K562 (cell line): ENCODE measurements around the gene BOLA1. TPM values are rescaled to one million over a fixed set of nuclear protein-coding genes. Genes with fewer than 3 reads are reported as not detected.
A peak's percentile ranks its signal among the peaks of the same experiment; 100 is the strongest.

Source experiments
- ARID1B ChIP-seq: fragments of 450-650 bp; IDR thresholded peaks from 2 replicates; pipeline ENCODE4 v1.6.1; 2016; ENCODE audit warnings: antibody characterized with exemption, mild to moderate bottlenecking, inconsistent platforms
- ATF7 ChIP-seq: fragments of 450-650 bp; IDR thresholded peaks from 2 replicates; pipeline ENCODE4 v1.7.1; 2014; ENCODE audit warnings: mild to moderate bottlenecking, moderate library complexity
- CC2D1A ChIP-seq: fragments of 450-650 bp; IDR thresholded peaks from 2 replicates; pipeline ENCODE4 v1.6.1; 2017; ENCODE audit warnings: mild to moderate bottlenecking
- CCAR2 ChIP-seq: fragments of 200-400 bp; formaldehyde crosslinking; IDR thresholded peaks from 2 replicates; pipeline ENCODE4 v1.6.1; 2017; ENCODE audit warnings: mild to moderate bottlenecking, low read depth, low read length
- CREM ChIP-seq: IDR thresholded peaks from 2 replicates; pipeline ENCODE4 v1.6.1; 2014; ENCODE audit warnings: antibody characterized with exemption, low read depth
- JUND ChIP-seq, 2 experiments: IDR thresholded peaks; 2 replicates in 1 of 2; 3 replicates in 1 of 2; pipeline ENCODE4 v1.6.1; 2011; ENCODE audit warnings: borderline replicate concordance in 2 of 2, low read depth in 2 of 2, low read length in 2 of 2, improper control_type of control experiment in 1 of 2, missing biosample characterization in 1 of 2, missing genetic modification characterization in 1 of 2, missing genetic modification reagents in 1 of 2
- L3MBTL2 ChIP-seq: fragments of 450-650 bp; IDR thresholded peaks from 2 replicates; pipeline ENCODE4 v1.6.1; 2016; ENCODE audit warnings: mild to moderate bottlenecking, moderate library complexity
- MAFF ChIP-seq: IDR thresholded peaks from 2 replicates; pipeline ENCODE4 v1.6.1; 2012; ENCODE audit warnings: low read length, improper control_type of control experiment
- MAFK ChIP-seq: IDR thresholded peaks from 2 replicates; pipeline ENCODE4 v1.6.1; 2011; ENCODE audit warnings: low read length, improper control_type of control experiment
- NCOR1 ChIP-seq: fragments of 450-650 bp; IDR thresholded peaks from 2 replicates; pipeline ENCODE4 v1.6.1; 2016; ENCODE audit warnings: mild to moderate bottlenecking, moderate library complexity
- NELFE ChIP-seq: IDR thresholded peaks from 2 replicates; pipeline ENCODE4 v1.6.1; 2011; ENCODE audit warnings: mild to moderate bottlenecking; ENCODE audit not compliant: insufficient read depth, insufficient read length
- NFE2 ChIP-seq: IDR thresholded peaks from 2 replicates; pipeline ENCODE4 v1.6.1; 2014; ENCODE audit warnings: antibody characterized with exemption, low read depth
- NR2C2 ChIP-seq, 2 experiments: fragments of 200-800 bp in 1 of 2; sonication (Bioruptor generic) in 1 of 2; sonication (generic) in 1 of 2; formaldehyde crosslinking in 1 of 2; IDR thresholded peaks; 2 replicates each; pipeline versions ENCODE4 v1.6.1 to v1.8.0; 2016 to 2022; ENCODE audit warnings: mild to moderate bottlenecking in 1 of 2, missing compliant biosample characterization in 1 of 2, missing genetic modification characterization in 1 of 2, missing genetic modification reagents in 1 of 2
- SRSF7 ChIP-seq: fragments of 200-400 bp; formaldehyde crosslinking; optimal IDR thresholded peaks from 2 replicates; pipeline ENCODE3; 2017; ENCODE audit warnings: mild to moderate bottlenecking, low read depth, low read length
- polyA plus RNA-seq, 8 experiments: library from polyadenylated mRNA; depleted of rRNA in 4 of 8; stranded (reverse) in 5 of 8; unstranded in 3 of 8; fragments of >200 nt; fragmentation: Nextera tagmentation in 2 of 8; fragmentation: Illumina TruSeq in 1 of 8; extraction: Ambion mirVana in 2 of 8; extraction: Trizol in 1 of 8; gene quantifications; 2 replicates each; pipeline versions ENCODE4 v1.2.1 to v1.2.3, GENCODE V29; 2011 to 2014; ENCODE audit warnings: inconsistent platforms in 1 of 8, missing spikeins in 1 of 8
- total RNA-seq, 7 experiments: library from RNA; depleted of rRNA in 6 of 7; stranded (reverse); fragments of >200 nt in 6 of 7; fragmentation: Illumina TruSeq in 2 of 7; extraction: Trizol in 2 of 7; gene quantifications; 2 replicates each; pipeline versions ENCODE4 v1.2.1 to v1.2.3, GENCODE V29; 2011 to 2021; ENCODE audit warnings: low replicate concordance in 1 of 7
- TF ChIP-seq, protein P1 (sequence below): fragments of 450-650 bp; IDR thresholded peaks from 2 replicates; pipeline ENCODE4 v1.6.1; 2017; ENCODE audit warnings: mild to moderate bottlenecking, moderate library complexity
- TF ChIP-seq, protein P2 (sequence below): fragments of 450-650 bp; IDR thresholded peaks from 2 replicates; pipeline ENCODE4 v1.6.1; 2017; ENCODE audit warnings: antibody characterized with exemption

BOLA1 gene
- total and polyA plus RNA-seq, 9 of the 15 experiments (the other 6 are each of a cell fraction or from before 2014, with no cell fraction given) = 0.18 to 1.2 (median 0.40) TPM; not detected in 2

DNA sequence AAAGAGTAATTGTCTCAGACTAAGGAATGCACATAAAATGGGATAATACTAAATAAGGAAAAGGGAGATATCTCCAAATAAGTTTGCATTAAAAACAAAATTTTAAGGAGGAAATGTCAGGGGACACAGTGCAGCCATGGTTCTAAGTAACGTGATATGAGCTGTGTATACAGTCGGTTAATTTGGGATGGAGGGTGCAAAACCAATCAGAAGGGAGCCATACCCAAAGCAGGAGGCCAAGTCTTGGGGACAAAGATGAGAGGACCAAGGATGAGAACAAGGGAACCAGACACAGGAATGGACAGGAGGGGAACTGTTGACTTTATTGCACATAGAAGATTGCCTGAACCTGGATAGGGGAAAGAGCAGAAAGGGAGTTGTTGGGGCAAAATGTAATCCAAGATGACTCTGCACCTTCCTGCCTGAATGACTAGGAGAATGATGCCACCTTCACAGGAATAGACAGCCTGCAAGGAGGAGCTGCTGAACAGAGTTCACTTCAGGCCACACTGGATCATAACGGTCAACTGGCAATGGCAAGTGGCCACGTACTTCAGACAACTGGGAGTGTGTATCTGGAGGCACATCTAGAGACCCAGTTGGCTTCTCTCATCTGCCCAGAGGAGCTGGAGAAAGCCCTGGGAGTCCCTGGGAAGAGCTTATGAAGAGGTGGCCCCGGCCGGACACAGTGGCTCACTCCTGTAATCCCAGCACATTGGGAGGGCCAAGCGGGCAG lies 22.0 kb upstream of the BOLA1 start (continued):
- TF ChIP-seq JUND (IDR thresholded peaks at IDR 0.05; ENCODE audit: borderline replicate concordance, low read depth, low read length) (0 out of 2 replicates have a peak, but pooled peaks have one; percentile 25), JUND (tag; IDR thresholded peaks at IDR 0.05; ENCODE audit: borderline replicate concordance, low read depth, low read length) (peak; percentile 52; the same call in 1 of the 3 replicates), CREM (no peak), NCOR1 (no peak), NR2C2 (CRISPR knock-in tag; IDR thresholded peaks at IDR 0.05) (no peak), NR2C2 (tag; IDR thresholded peaks at IDR 0.05) (peak; percentile 24), L3MBTL2 (no peak), MAFF (peak; percentile 17), ATF7 (peak; percentile 19; the same call in 1 of the 2 replicates), NFE2 (peak; percentile 74), NELFE (no peak), CCAR2 (no peak), ARID1B (0 out of 2 replicates have a peak, but pooled peaks have one; percentile 16), MAFK (peak; percentile 66), SRSF7 (no peak), CC2D1A (peak; percentile 68; the same call in 1 of the 2 replicates)
- TF ChIP-seq, protein P1, sequence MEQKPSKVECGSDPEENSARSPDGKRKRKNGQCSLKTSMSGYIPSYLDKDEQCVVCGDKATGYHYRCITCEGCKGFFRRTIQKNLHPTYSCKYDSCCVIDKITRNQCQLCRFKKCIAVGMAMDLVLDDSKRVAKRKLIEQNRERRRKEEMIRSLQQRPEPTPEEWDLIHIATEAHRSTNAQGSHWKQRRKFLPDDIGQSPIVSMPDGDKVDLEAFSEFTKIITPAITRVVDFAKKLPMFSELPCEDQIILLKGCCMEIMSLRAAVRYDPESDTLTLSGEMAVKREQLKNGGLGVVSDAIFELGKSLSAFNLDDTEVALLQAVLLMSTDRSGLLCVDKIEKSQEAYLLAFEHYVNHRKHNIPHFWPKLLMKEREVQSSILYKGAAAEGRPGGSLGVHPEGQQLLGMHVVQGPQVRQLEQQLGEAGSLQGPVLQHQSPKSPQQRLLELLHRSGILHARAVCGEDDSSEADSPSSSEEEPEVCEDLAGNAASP = peak; percentile 61; the same call in 1 of the 2 replicates
- TF ChIP-seq, protein P2, sequence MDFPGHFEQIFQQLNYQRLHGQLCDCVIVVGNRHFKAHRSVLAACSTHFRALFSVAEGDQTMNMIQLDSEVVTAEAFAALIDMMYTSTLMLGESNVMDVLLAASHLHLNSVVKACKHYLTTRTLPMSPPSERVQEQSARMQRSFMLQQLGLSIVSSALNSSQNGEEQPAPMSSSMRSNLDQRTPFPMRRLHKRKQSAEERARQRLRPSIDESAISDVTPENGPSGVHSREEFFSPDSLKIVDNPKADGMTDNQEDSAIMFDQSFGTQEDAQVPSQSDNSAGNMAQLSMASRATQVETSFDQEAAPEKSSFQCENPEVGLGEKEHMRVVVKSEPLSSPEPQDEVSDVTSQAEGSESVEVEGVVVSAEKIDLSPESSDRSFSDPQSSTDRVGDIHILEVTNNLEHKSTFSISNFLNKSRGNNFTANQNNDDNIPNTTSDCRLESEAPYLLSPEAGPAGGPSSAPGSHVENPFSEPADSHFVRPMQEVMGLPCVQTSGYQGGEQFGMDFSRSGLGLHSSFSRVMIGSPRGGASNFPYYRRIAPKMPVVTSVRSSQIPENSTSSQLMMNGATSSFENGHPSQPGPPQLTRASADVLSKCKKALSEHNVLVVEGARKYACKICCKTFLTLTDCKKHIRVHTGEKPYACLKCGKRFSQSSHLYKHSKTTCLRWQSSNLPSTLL = peak; percentile 86
